KMS-11 (cell line): ENCODE measurements around the gene LRFN2.

Source experiments
- H2AFZ ChIP-seq: fragments of 200-600 bp; sonication (generic); 2 replicates; pipeline ENCODE4 v1.6.1; 2016; ENCODE audit warnings: antibody characterized with exemption, mixed run types, low read depth
- H3K27ac ChIP-seq: fragments of 200-600 bp; sonication (generic); 2 replicates; pipeline ENCODE4 v1.6.1; 2016; ENCODE audit warnings: mild to moderate bottlenecking, mixed run types
- H3K27me3 ChIP-seq: fragments of 200-600 bp; sonication (generic); 2 replicates; pipeline ENCODE4 v1.6.1; 2017; ENCODE audit warnings: mild to moderate bottlenecking, low read depth, mixed run types, moderate library complexity; ENCODE audit not compliant: insufficient read depth
- H3K36me3 ChIP-seq: fragments of 200-600 bp; sonication (generic); 2 replicates; pipeline ENCODE4 v1.6.1; 2017; ENCODE audit warnings: mild to moderate bottlenecking, mixed run types; ENCODE audit not compliant: insufficient read depth
- H3K4me1 ChIP-seq: fragments of 200-600 bp; sonication (generic); 2 replicates; pipeline ENCODE4 v1.6.1; 2016; ENCODE audit warnings: mild to moderate bottlenecking, low read depth, mixed run types; ENCODE audit not compliant: poor library complexity, severe bottlenecking
- H3K4me2 ChIP-seq: fragments of 200-600 bp; sonication (generic); 2 replicates; pipeline ENCODE4 v1.7.0; 2016; ENCODE audit warnings: mild to moderate bottlenecking, mixed run types
- H3K4me3 ChIP-seq: fragments of 200-600 bp; sonication (generic); IDR thresholded peaks from 2 replicates; pipeline ENCODE4 v1.6.1; 2017; ENCODE audit warnings: low read depth, low read length, mixed read lengths; ENCODE audit not compliant: insufficient read depth
- H3K79me2 ChIP-seq: fragments of 200-600 bp; sonication (generic); 2 replicates; pipeline ENCODE4 v1.6.1; 2016; ENCODE audit warnings: low read depth, mixed run types; ENCODE audit not compliant: insufficient read depth
- H3K9ac ChIP-seq: fragments of 200-600 bp; sonication (generic); 2 replicates; pipeline ENCODE4 v1.6.1; 2016; ENCODE audit warnings: mild to moderate bottlenecking, mixed run types
- H4K20me1 ChIP-seq: fragments of 200-600 bp; sonication (generic); 2 replicates; pipeline ENCODE4 v1.6.1; 2016; ENCODE audit warnings: mild to moderate bottlenecking, mixed run types; ENCODE audit not compliant: insufficient read depth
- TF ChIP-seq, protein P1 (sequence below): fragments of 200-600 bp; sonication (generic); conservative IDR thresholded peaks from 2 replicates; pipeline ENCODE4 v1.6.1; 2017; ENCODE audit warnings: low read depth, mild to moderate bottlenecking, antibody characterized with exemption, low read length, moderate library complexity, mixed read lengths

Gene LRFN2

DNA sequence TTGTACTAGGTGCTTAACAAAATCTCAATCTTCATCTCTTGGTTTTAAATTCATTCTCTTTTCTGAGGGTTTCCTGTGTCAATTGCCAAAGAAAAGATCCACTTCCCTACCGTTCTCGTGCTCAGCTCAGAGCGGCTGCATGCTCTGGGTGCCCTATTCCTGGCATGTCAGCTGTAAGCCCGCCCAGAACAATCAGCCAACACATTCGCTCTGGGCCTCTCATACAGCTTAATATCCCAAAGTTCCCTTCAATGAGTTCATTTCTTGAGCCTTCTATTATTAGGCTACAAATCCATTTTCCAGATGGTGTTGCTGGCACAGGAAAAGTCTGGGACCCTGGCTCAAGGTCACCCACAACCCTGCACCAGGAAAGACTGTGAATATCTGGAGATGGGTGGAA, 24.3 kb upstream of the LRFN2 start:
- Histone ChIP-seq H3K4me1 (no peaks in the 10 kb centered on the region), H4K20me1 (no peaks in the 10 kb centered on the region), H3K36me3 (no peaks in the 10 kb centered on the region), H3K4me2 (no peak overlapping the region), H2AFZ (no peak overlapping the region), H3K79me2 (no peaks in the 10 kb centered on the region), H3K27me3 (no peaks in the 10 kb centered on the region), H3K9ac (no peak overlapping the region), H3K27ac (no peak overlapping the region), H3K4me3 (no peak overlapping the region)
- TF ChIP-seq, protein P1, sequence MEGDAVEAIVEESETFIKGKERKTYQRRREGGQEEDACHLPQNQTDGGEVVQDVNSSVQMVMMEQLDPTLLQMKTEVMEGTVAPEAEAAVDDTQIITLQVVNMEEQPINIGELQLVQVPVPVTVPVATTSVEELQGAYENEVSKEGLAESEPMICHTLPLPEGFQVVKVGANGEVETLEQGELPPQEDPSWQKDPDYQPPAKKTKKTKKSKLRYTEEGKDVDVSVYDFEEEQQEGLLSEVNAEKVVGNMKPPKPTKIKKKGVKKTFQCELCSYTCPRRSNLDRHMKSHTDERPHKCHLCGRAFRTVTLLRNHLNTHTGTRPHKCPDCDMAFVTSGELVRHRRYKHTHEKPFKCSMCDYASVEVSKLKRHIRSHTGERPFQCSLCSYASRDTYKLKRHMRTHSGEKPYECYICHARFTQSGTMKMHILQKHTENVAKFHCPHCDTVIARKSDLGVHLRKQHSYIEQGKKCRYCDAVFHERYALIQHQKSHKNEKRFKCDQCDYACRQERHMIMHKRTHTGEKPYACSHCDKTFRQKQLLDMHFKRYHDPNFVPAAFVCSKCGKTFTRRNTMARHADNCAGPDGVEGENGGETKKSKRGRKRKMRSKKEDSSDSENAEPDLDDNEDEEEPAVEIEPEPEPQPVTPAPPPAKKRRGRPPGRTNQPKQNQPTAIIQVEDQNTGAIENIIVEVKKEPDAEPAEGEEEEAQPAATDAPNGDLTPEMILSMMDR: no peak

DNA sequence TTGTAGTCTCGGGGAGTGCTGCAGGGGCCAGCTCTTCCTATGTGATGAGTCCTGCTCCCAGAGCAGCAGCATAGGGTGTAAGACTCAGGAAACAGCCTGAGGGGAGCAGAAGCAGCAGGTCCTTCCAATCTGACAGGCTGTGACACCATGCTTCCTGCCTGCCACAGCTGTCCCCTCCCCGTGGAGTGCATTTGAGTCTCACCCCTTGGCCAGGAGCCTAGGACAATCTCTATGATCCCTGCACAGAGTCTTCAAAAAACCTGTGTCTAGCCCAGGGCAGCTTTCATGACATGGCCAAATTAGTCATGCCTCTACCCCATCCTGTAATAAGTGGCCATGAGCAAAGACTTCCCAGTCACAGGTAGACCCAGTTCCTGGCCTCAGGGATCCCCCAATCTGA, 23.1 kb upstream of the LRFN2 start:
- H3K4me2 ChIP-seq: no peak overlapping the region
- H3K79me2 ChIP-seq: no peaks in the 10 kb centered on the region
- no peak overlapping the region for H3K4me3 ChIP-seq
- no peaks in the 10 kb centered on the region for H3K27me3 ChIP-seq
- TF ChIP-seq, protein P1: no peak
- H3K4me1 ChIP-seq: no peaks in the 10 kb centered on the region
- H3K9ac ChIP-seq: no peak overlapping the region
- H2AFZ ChIP-seq: no peak overlapping the region
- no peaks in the 10 kb centered on the region for H3K36me3 ChIP-seq
- no peak overlapping the region for H3K27ac ChIP-seq
- H4K20me1 ChIP-seq: no peaks in the 10 kb centered on the region

DNA sequence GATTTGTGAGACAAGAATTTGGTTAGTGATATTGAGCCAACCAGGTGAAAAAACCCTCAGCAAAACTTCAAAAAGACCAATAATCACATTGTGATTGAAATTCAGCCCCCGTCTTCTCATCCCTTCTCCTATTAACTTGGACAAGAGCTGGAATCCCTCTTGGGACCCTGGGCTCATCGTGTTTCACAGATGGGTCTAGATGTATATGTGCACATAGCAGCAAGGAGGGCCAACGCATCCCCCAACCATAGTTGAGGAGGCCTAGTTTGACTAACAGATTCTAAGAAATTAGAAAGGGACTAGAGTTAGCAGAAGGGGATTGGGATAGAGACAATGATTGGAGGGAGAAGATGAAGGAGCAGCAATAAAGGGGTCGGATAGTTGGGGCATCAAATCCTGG, 19.8 kb upstream of the LRFN2 start:
- H3K4me2 ChIP-seq: no peak overlapping the region
- no peak overlapping the region for H3K9ac ChIP-seq
- no peak overlapping the region for H3K4me3 ChIP-seq
- H3K36me3 ChIP-seq: no peaks in the 10 kb centered on the region
- TF ChIP-seq, protein P1: no peak
- no peaks in the 10 kb centered on the region for H3K4me1 ChIP-seq
- H4K20me1 ChIP-seq: no peaks in the 10 kb centered on the region
- no peak overlapping the region for H3K27ac ChIP-seq
- H2AFZ ChIP-seq: no peak overlapping the region
- no peaks in the 10 kb centered on the region for H3K79me2 ChIP-seq
- H3K27me3 ChIP-seq: no peaks in the 10 kb centered on the region

DNA sequence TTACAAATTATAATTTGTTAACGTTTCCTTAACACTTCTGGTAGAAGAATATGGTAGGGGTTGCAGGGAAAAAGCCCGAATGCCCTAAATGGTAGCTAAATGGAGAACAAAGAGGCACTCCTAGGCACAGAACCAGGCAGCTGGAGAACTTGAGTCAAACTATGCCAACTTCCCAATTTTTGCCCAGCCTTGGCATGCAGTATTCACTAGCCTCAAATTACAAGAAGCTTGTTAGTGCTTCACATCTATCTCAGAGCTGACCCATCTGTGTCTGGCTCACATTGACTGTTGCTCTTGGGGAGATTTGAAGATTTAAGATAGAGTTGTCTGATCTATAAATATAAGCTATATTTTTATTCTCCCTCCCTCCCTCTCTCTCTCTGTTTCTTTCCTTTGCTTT, 19.4 kb upstream of the LRFN2 start:
- Histone ChIP-seq H3K4me2 (no peak overlapping the region), H2AFZ (no peak overlapping the region), H3K27me3 (no peaks in the 10 kb centered on the region), H4K20me1 (no peaks in the 10 kb centered on the region), H3K27ac (no peak overlapping the region), H3K4me1 (no peaks in the 10 kb centered on the region), H3K4me3 (no peak overlapping the region), H3K9ac (no peak overlapping the region), H3K36me3 (no peaks in the 10 kb centered on the region), H3K79me2 (no peaks in the 10 kb centered on the region)
- TF ChIP-seq, protein P1: no peak

DNA sequence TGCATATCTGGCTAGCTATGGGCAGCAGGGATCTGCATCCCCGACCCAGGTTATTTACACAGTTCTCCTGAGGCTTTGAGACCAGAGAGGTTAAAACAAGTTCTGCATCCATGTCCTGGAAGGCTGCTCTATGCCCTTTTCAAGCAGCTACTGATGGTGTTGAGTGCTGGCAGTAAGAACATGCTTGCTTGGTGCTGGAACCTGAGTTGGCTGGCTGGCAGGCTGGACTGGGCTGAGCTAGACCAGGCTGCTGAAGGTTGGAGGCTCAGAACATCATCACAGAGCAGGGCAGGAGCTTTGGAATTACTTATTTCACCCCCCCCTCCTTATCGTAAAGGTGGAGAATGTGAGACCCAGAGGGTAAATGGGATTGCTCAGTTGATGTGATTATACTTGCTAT, 16.9 kb upstream of the LRFN2 start:
- H2AFZ ChIP-seq: no peak overlapping the region
- no peak overlapping the region for H3K4me2 ChIP-seq
- H3K27ac ChIP-seq: no peak overlapping the region
- H3K27me3 ChIP-seq: no peaks in the 10 kb centered on the region
- no peak overlapping the region for H3K4me3 ChIP-seq
- no peaks in the 10 kb centered on the region for H4K20me1 ChIP-seq
- H3K9ac ChIP-seq: no peak overlapping the region
- H3K4me1 ChIP-seq: no peaks in the 10 kb centered on the region
- TF ChIP-seq, protein P1: no peak
- no peaks in the 10 kb centered on the region for H3K79me2 ChIP-seq
- no peaks in the 10 kb centered on the region for H3K36me3 ChIP-seq
